Activated naive CD4-positive, alpha-beta T cell treated with anti-CD3 and anti-CD28 coated beads, Interleukin-2, amount 50 U/mL, for 16 hours (primary cell): ENCODE measurements around the gene CHTOP.

Source experiments
- DNase-seq: peaks from one replicate; pipeline ENCODE4 v3.0.0-alpha.2; 2020

The CHTOP gene

GRCh38 chr1:153693466-153693865 lies 59.6 kb downstream of the CHTOP start:
- no peak for DNase-seq
